GM12878 (cell line): ENCODE data around the gene MFSD12. TPM values are rescaled to one million over a fixed set of nuclear protein-coding genes. Genes with fewer than 3 reads are reported as not detected.

Experiments used
- ATAC-seq: fragments of 200-7000 bp; cut with Tn5 transposase; 3 replicates; pipeline ENCODE4 v1.9.1; 2020; ENCODE audit warnings: mild to moderate bottlenecking, moderate library complexity
- BruUV-seq: library from RNA; stranded (reverse); fragments of 400-500 nt; replicated peaks from 2 replicates; lab custom pipeline; 2021; lab: Mats Ljungman, UMichigan
- CTCF ChIA-PET: fragments of 300-600 bp; sonication (Branson Sonifier 250); formaldehyde crosslinking; extraction: SDS; loops from one replicate; lab custom pipeline; 2021; ENCODE audit warnings: inconsistent platforms; lab: Yijun Ruan, JAX
- POLR2A ChIA-PET: fragments of 350-600 bp; formaldehyde crosslinking; extraction: SDS; loops from one replicate; lab custom pipeline; 2021; ENCODE audit warnings: inconsistent platforms; lab: Charles Lee
- RAD21 ChIA-PET: fragments of 300-600 bp; sonication (Branson Sonifier 250); formaldehyde crosslinking; loops from one replicate; lab custom pipeline; 2023; ENCODE audit warnings: antibody characterized with exemption; ENCODE audit not compliant: unreplicated experiment; lab: Charles Lee
- SMC1A ChIA-PET: fragments of 300-600 bp; sonication (Branson Sonifier 250); formaldehyde crosslinking; loops from one replicate; lab custom pipeline; 2023; ENCODE audit not compliant: unreplicated experiment, uncharacterized antibody; lab: Charles Lee
- DNase-seq: peaks from one replicate; pipeline ENCODE4 v3.0.0-alpha.2; 2011; ENCODE audit warnings: low read depth, low spot score
- FAIRE-seq: peaks from 3 replicates; lab custom pipeline; 2011; peaks lifted over from hg19 to GRCh38; lab: Jason Lieb, UNC
- H2AFZ ChIP-seq: 2 replicates; pipeline ENCODE4 v1.6.0; 2011; ENCODE audit warnings: low read depth, low read length, control low read depth; ENCODE audit not compliant: control insufficient read depth
- H3K27ac ChIP-seq: 2 replicates; pipeline ENCODE4 v1.5.1; 2011; ENCODE audit warnings: control low read depth; ENCODE audit not compliant: control insufficient read depth, insufficient read depth
- H3K27me3 ChIP-seq, 2 experiments: replicated peaks in 1 of 2; 2 replicates each; pipeline versions ENCODE4 v1.6.0 to v1.6.1; 2011; ENCODE audit warnings: low read length in 1 of 2; ENCODE audit not compliant: control insufficient read depth in 2 of 2, insufficient read depth in 2 of 2
- H3K36me3 ChIP-seq, 2 experiments: 2 replicates each; pipeline ENCODE4 v1.5.1; 2011; ENCODE audit warnings: low read length in 1 of 2; ENCODE audit not compliant: control insufficient read depth in 2 of 2, insufficient read depth in 2 of 2
- H3K4me1 ChIP-seq: 2 replicates; pipeline ENCODE4 v1.6.1; 2011; ENCODE audit warnings: mild to moderate bottlenecking, low read length, moderate library complexity, mixed read lengths; ENCODE audit not compliant: control insufficient read depth, insufficient read depth
- H3K4me2 ChIP-seq: 2 replicates; pipeline ENCODE4 v1.6.0; 2011; ENCODE audit warnings: control low read depth; ENCODE audit not compliant: control insufficient read depth, insufficient read depth
- H3K4me3 ChIP-seq: fragments of 200-600 bp; sonication (generic); 2 replicates; pipeline ENCODE4 v1.5.1; 2016
- H3K79me2 ChIP-seq: 2 replicates; pipeline ENCODE4 v1.6.0; 2011; ENCODE audit warnings: low read length; ENCODE audit not compliant: control insufficient read depth, insufficient read depth
- H3K9ac ChIP-seq: 2 replicates; pipeline ENCODE4 v1.8.0; 2011; ENCODE audit warnings: low read length, control low read depth, mixed read lengths; ENCODE audit not compliant: control insufficient read depth, insufficient read depth
- H3K9me3 ChIP-seq: replicated peaks from 3 replicates; pipeline ENCODE4 v1.5.1; 2011; ENCODE audit warnings: mild to moderate bottlenecking, low read length; ENCODE audit not compliant: control insufficient read depth, insufficient read depth
- H4K20me1 ChIP-seq: 2 replicates; pipeline ENCODE4 v1.6.0; 2011; ENCODE audit not compliant: control insufficient read depth, insufficient read depth
- ASH2L ChIP-seq: fragments of 300-600, 200-600 bp; sonication (generic); IDR thresholded peaks from 2 replicates; pipeline ENCODE4 v1.6.1; 2017; ENCODE audit warnings: low read depth, mild to moderate bottlenecking, borderline replicate concordance
- IKZF2 ChIP-seq, 2 experiments: fragments of 450-650 bp; IDR thresholded peaks; 2 replicates each; pipeline ENCODE4 v1.6.1; 2017; ENCODE audit warnings: mild to moderate bottlenecking in 2 of 2, moderate library complexity in 2 of 2
- KAT2A ChIP-seq: conservative IDR thresholded peaks from 2 replicates; pipeline ENCODE4 v1.6.1; 2011; ENCODE audit warnings: low read depth, low read length; ENCODE audit not compliant: control insufficient read depth
- NBN ChIP-seq: fragments of 450-650 bp; IDR thresholded peaks from 2 replicates; pipeline ENCODE4 v1.6.1; 2016
- RELA ChIP-seq: fragments of 450-650 bp; IDR thresholded peaks from 2 replicates; pipeline ENCODE4 v1.8.0; 2014; ENCODE audit warnings: borderline replicate concordance; ENCODE audit not compliant: partially characterized antibody
- SPI1 ChIP-seq: IDR thresholded peaks from 2 replicates; pipeline ENCODE4 v1.6.1; 2011; ENCODE audit warnings: low read depth, mild to moderate bottlenecking, low read length, moderate library complexity, borderline replicate concordance; ENCODE audit not compliant: insufficient read depth
- STAT1 ChIP-seq: fragments of 450-650 bp; conservative IDR thresholded peaks from 2 replicates; pipeline ENCODE4 v1.6.1; 2014; ENCODE audit warnings: antibody characterized with exemption, mild to moderate bottlenecking
- TARDBP ChIP-seq: IDR thresholded peaks from 2 replicates; pipeline ENCODE4 v1.6.1; 2016; ENCODE audit warnings: borderline replicate concordance
- YY1 ChIP-seq: IDR thresholded peaks from 2 replicates; pipeline ENCODE4 v1.6.1; 2011; ENCODE audit warnings: low read depth, mild to moderate bottlenecking, low read length
- ZNF24 ChIP-seq: fragments of 450-650 bp; IDR thresholded peaks from 2 replicates; pipeline ENCODE4 v1.6.1; 2017; ENCODE audit warnings: antibody characterized with exemption, mild to moderate bottlenecking
- WGBS: methylation state at CpG from one replicate; pipeline ENCODE4 v1.1.6; 2016; ENCODE audit warnings: low lambda C conversion rate; ENCODE audit not compliant: insufficient replicate concordance, insufficient coverage; ENCODE audit errors: missing lambda C conversion rate; 5-methylcytosine and 5-hydroxymethylcytosine counted together
- in situ Hi-C: fragments of 300-500 bp; cut with MboI; formaldehyde crosslinking; loops from 9 replicates; pipeline ENCODE4 v1.14.3; 2018; ENCODE audit warnings: mixed read lengths
- intact Hi-C: fragments of 100-400 bp; cut with micrococcal nuclease; formaldehyde crosslinking; loops from one replicate; pipeline ENCODE4 v1.14.2; 2022; ENCODE audit not compliant: unreplicated experiment
- polyA plus RNA-seq, 11 experiments: library from polyadenylated mRNA; depleted of rRNA in 4 of 11; unstranded in 6 of 11; stranded (reverse) in 5 of 11; fragments of >200 nt; fragmentation: Nextera tagmentation in 4 of 11; fragmentation: Illumina TruSeq in 1 of 11; extraction: Ambion mirVana in 4 of 11; extraction: Trizol in 1 of 11; gene quantifications; 1 replicate in 1 of 11; 2 replicates in 10 of 11; pipeline versions ENCODE4 v1.2.1 to v1.2.3, GENCODE V29; 2011 to 2016; ENCODE audit warnings: inconsistent platforms in 2 of 11, missing spikeins in 2 of 11, low read depth in 1 of 11
- total RNA-seq, 4 experiments: library from RNA; depleted of rRNA in 3 of 4; stranded (reverse); fragments of >200 nt in 3 of 4; fragmentation: Illumina TruSeq in 1 of 4; extraction: Trizol in 1 of 4; gene quantifications; 2 replicates each; pipeline versions ENCODE4 v1.2.1 to v1.2.3, GENCODE V29; 2013 to 2021
- TF ChIP-seq, protein P1 (sequence below): fragments of 450-650 bp; conservative IDR thresholded peaks from 2 replicates; pipeline ENCODE4 v1.6.1; 2017; ENCODE audit warnings: mild to moderate bottlenecking, moderate library complexity
- TF ChIP-seq, protein P2 (sequence below): IDR thresholded peaks from 2 replicates; pipeline ENCODE4 v1.6.1; 2011; ENCODE audit warnings: low read depth, low read length, improper control_type of control experiment, borderline replicate concordance

MFSD12 gene
- total and polyA plus RNA-seq, 10 of the 15 experiments (the other 5 are each of a cell fraction or from before 2014, with no cell fraction given): 0.58 to 65.9 (median 16.8) TPM

DNA sequence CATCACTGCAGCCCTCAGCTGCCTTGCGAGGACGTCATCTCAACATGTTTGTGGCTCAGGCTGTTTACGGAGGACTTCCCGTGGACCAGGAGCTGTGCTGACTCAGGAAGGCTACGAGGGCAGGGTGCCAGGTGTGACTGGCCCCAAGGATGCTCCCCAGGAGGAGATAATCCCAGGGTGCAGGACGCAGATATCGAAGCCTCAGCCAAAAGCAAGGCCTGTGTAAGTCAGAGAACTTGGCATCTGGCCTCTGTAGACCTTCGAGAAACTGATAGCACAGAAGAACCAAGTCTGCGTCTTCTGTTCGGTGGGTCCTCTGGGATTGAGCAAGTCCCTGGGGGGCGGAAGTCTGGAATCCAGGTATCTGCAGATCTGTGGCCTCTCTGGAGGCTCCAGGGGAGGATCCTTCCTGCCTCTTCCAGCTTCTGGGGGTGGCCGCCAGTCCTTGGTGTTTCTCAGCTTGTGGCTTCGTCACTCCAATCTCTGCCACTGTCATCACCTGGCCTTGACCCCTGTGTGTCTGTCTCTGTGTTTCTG is 54.3 kb downstream of the MFSD12 start:
- no peak overlapping the region for H3K4me3 ChIP-seq
- ChIA-PET CTCF (interaction anchor here (0.6 kb wide), 1 partner anchor 655 kb away, joined by 4 read pairs; no protein-coding TSS in a partner anchor), RAD21 (no interaction called here), SMC1A (no interaction called here), POLR2A (interaction anchor here (0.5 to 1.2 kb wide), 2 partner anchors 207 to 306 kb away, joined by 3 read pairs; no protein-coding TSS in a partner anchor)
- no peak overlapping the region for H3K4me2 ChIP-seq
- no peak for ATAC-seq
- no peak overlapping the region for H2AFZ ChIP-seq
- no peaks in the 10 kb centered on the region for H3K27me3 ChIP-seq
- DNase-seq: no peak
- no peaks in the 10 kb centered on the region for H4K20me1 ChIP-seq
- H3K27ac ChIP-seq: no peak overlapping the region
- no TSS peak for BruUV-seq
- peaks cover 5% of the 10 kb centered on the region for H3K4me1 ChIP-seq
- in situ Hi-C loops: no loop called here
- TF ChIP-seq, protein P1, sequence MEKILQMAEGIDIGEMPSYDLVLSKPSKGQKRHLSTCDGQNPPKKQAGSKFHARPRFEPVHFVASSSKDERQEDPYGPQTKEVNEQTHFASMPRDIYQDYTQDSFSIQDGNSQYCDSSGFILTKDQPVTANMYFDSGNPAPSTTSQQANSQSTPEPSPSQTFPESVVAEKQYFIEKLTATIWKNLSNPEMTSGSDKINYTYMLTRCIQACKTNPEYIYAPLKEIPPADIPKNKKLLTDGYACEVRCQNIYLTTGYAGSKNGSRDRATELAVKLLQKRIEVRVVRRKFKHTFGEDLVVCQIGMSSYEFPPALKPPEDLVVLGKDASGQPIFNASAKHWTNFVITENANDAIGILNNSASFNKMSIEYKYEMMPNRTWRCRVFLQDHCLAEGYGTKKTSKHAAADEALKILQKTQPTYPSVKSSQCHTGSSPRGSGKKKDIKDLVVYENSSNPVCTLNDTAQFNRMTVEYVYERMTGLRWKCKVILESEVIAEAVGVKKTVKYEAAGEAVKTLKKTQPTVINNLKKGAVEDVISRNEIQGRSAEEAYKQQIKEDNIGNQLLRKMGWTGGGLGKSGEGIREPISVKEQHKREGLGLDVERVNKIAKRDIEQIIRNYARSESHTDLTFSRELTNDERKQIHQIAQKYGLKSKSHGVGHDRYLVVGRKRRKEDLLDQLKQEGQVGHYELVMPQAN: no peak
- TF ChIP-seq, protein P2, sequence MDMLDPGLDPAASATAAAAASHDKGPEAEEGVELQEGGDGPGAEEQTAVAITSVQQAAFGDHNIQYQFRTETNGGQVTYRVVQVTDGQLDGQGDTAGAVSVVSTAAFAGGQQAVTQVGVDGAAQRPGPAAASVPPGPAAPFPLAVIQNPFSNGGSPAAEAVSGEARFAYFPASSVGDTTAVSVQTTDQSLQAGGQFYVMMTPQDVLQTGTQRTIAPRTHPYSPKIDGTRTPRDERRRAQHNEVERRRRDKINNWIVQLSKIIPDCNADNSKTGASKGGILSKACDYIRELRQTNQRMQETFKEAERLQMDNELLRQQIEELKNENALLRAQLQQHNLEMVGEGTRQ: no peak
- TF ChIP-seq IKZF2 (IDR thresholded peaks at IDR 0.05): no peak
- no peak for TF ChIP-seq ZNF24
- TF ChIP-seq KAT2A: no peak
- TF ChIP-seq RELA: no peak
- TF ChIP-seq TARDBP: no peak
- TF ChIP-seq STAT1: no peak
- no peak for TF ChIP-seq SPI1
- no peak for TF ChIP-seq YY1
- no peak for TF ChIP-seq NBN
- TF ChIP-seq ASH2L: no peak
- FAIRE-seq: no peak
- intact Hi-C loops: no loop called here
- 81% methylated on average over 13 of the region's 13 CpGs for WGBS
- no peaks in the 10 kb centered on the region for H3K9me3 ChIP-seq
- H3K36me3 ChIP-seq: no peaks in the 10 kb centered on the region
- no peak overlapping the region for H3K9ac ChIP-seq
- H3K79me2 ChIP-seq: peaks cover 35% of the 10 kb centered on the region
